Stimulated activated CD4-positive, alpha-beta T cell treated with anti-CD3 and anti-CD28 coated beads, Interleukin-4, amount 100 ng/mL, for 4 hours (primary cell): ENCODE results near the gene UPF1.

ENCODE experiments used
- DNase-seq, 2 experiments: peaks; one replicate each; pipeline ENCODE4 v3.0.0-alpha.2; 2020

UPF1 gene

DNA sequence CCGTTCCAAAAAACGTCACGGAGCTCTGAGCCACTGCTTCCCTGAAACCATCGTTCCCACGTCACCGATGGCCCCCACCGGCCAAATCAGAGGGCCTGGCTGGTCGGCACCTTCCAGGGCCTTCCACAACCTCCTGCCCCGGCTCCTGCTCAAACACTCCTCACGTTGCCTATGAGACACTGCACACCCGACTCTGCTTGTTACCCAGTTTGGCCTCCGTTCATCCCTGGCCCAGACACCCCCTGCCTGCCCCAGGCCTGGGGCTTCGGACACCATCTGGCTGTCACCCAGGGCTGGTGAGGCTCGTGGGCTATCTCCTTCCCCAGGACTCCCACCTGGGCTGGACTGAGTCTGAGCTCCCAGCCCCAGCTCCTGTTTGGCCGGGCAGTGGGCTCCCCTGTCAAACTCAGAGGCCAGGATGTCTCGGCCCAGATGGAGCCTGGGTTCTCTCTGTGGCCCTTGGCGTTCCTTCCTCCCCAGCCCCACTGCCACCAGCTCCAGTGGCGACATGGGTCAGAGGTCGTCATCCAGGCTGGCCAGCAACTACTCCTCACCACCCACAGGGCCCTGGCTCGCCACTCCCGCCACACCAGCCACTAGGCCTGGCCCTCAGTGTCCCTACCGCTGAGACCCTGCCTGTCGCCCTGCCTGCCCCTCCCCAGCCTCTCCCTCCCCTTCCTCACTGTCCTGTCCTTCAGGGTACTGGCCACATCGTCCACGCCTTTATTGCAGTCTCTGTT is 46.5 kb downstream of the UPF1 start:
- DNase-seq, result no peak

DNA sequence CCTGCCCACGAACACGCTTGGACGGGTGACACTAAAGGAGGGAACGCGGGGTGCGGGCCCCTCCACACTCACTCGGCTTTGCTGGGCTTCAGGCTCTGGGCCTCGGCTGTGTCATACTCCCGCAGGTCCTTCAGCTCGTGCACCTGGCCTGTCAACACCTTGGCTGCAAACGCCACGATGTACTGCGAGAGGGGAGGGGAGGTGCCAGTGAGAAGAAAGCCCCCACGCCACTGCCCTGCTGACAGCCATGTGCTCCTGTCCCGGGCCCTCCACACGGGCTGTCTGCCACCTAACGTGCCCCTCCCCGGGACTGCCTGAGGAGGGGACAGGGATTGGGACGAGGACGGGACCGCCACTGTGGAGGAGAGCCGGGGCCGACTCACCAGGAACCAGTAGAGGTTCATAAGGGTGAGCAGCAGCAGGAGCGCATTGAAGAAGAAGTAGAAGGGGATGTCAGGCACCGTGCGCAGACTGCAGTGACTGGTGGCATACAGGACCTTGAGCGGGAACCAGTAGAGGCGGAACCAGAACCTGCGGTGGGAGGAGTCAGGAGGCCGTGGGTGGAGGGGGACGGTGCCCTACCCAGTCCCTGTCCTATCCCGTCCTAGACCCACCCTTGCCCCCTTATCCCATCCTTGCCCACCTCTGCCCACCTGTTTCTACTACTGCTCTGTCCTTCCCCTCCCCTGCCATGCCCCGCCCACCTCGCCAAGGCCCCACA is 47.3 kb downstream of the UPF1 start:
- DNase-seq, result no peak

DNA sequence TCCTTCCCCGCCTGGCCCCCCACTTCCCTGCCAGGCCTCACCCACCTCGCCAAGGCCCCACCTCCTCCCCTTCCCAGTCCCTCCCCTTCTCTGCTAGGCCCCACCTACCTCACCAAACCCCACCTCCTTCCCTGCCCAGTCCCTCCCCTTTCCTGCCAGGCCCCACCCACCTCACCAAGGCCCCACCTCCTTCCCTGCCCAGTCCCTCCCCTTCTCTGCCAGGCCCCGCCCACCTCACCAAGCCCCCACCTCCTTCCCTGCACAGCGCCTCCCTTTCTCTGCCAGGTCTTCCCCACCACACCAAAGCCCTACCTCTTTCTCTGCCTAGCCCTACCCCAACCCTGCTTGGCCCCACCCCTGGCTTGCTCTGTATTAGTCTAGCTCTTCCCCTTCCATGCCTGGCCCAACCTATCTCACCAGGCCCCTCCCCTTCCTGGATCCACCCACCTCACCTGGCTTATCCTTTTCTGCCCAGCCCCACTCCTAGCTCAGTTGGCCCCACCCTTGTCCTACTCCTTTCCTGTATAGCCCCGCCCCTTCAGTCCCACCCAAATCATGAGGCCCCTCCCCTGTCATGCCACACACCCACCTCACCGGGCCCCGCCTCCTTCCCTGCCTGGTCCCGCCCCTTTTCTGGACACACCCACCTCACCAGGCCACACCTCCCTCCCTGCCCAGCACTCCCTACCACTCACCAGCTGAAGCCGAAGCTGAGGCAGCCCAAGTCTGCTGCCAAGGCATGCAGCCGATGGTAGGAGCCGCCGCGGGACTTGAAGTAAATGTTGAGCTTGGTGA is 48.0 kb downstream of the UPF1 start:
- DNase-seq, result no peak

GRCh38 chr19:18881491-18881890 is 49.7 kb downstream of the UPF1 start:
- DNase-seq, result no peak

DNA sequence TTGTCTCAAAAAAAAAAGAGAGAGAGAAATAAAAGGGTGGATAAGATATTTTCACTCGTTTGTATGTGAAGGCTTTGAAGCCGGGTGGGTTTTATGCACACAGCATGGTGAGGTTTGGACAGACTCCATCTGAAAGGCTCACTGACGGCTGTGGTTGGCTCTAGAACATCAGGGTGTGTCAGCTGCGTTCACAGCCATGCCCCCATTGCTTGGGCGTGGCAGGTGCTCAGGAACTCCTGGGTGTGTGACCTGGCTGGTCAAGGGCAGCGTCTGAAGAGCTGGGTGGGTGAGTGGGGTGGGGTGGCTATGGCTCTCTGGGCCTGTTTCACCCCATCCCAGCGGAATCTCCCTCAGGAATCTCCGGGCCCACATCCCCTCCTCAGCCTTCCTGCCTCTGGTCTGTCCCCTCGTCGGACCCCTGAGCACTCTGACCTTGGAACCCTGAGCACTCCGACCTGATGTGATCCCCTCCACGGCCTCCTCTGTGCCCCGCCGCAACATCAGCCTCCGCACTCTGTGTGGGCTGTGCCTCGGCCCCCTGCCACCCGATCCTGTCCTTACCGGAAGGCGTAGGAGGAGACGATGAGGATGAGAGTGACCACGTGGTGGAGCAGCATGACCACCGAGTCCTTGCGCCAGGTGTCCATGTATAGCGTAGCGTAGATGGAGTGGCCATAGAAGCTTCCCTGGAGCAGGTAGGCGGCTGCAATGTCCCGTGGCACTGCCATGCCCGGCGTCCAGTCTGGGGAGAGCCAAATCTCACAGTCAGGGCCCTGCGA is 52.0 kb downstream of the UPF1 start:
- no peak for DNase-seq

- no peak for DNase-seq
Measured at GRCh38 chr19:18886972-18887371, 55.2 kb downstream of the UPF1 start.

DNA sequence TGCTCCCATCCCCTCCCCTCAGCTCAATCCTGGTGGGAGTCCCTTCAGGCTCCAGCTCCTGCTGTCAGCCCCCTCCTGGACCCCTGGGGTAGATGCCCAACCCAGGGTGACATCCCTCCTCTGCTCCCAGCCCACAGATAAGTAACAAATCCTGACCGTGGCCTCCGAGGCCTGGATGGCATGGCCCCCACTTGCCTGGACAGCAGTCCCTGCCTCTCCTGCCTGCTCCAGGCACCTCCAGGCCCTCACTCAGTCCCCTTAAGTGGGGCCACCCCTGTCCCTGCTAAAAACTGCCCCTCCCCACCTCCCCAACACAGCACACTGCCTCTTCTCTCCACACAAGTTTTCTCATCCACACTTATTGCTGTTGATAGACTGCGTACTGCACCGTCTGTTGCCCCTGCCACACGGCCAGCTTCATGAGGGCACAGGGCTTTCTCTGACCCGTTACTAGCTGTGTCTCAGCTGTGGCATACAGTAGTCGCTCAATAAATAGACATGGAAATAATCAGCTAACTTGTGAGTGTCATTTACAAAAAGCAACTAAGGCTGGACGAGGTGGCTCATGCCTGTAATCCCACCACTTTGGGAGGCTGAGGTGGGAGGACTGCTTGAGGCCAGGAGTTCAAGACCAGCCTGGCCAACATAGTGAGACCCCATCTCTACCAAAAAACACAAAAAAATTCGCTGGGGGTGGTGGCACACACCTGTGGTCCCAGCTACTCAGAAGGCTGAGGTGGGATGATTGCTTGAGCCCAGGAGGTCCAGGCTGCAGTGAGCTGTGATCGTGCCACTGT is 58.4 kb downstream of the UPF1 start:
- no peak for DNase-seq

DNA sequence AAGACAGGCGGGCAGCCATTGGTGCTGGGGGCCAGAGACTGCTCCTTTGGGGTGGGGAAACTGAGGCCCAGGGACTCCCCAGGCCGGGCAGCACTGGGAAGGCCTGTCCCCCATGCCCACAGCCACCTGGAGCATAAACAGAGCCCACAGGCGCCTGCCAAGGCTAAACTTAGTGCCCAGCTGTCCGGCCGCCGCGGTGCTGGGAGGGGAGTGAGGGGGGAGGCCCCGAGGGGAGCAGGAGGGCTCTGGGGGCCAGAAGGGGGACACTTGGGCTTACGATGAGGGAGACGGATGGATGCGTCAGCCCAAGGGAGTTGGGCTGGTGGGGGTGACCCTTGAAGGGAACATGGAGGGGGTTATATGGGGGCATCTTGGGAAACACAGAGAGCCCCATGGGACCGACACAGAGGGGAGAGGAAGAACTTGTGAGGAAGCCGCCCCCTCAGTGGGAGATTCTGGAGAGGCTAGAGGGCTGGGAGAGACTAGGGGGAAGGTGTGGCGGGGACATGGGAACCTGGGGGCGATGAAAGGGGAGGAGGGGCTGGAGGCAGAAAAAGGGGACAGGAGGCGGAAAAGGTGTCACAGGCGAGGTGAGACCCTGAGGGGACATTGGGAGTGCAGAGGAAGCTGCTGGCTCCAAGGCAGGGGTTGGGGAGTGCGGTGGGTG is 62.0 kb downstream of the UPF1 start:
- no peak for DNase-seq

DNA sequence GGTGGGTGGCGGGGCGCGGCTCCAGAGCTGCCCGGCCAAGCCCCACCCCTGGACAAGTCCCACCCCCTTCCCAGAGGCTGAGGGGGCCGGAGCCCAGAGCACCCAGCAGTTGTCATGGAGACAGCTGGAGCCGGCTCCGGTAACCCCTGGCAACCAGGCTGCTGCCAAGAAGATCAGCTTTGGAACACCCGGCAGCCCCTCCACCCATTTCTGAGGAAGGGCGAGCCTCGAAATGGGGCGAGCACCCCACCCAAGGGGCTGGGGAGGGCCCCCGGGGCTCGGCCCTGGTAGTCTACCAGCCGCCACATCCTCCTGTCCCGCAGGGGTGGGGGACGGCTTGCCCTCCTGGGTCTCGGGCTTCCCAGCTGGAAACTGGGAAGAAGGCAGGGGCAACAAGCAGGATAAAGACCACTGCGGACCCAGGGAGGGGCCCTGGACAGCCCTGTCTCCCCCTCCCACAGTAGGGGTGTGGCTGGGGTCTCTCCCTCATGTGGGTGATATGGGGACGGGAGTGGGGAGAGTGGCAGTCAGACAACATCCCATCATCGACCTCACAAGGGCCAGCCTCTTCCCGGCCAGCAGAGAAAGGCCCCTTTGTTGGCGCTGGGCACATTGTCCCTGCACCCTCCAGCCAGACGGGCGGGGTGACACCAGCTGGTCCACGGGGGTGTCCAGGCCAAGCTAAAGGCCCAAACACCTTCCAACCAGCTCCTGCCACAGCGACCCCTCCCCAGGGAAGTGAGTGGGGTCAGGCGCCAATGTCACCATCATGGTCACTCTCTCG is 62.7 kb downstream of the UPF1 start:
- DNase-seq, result no peak

DNA sequence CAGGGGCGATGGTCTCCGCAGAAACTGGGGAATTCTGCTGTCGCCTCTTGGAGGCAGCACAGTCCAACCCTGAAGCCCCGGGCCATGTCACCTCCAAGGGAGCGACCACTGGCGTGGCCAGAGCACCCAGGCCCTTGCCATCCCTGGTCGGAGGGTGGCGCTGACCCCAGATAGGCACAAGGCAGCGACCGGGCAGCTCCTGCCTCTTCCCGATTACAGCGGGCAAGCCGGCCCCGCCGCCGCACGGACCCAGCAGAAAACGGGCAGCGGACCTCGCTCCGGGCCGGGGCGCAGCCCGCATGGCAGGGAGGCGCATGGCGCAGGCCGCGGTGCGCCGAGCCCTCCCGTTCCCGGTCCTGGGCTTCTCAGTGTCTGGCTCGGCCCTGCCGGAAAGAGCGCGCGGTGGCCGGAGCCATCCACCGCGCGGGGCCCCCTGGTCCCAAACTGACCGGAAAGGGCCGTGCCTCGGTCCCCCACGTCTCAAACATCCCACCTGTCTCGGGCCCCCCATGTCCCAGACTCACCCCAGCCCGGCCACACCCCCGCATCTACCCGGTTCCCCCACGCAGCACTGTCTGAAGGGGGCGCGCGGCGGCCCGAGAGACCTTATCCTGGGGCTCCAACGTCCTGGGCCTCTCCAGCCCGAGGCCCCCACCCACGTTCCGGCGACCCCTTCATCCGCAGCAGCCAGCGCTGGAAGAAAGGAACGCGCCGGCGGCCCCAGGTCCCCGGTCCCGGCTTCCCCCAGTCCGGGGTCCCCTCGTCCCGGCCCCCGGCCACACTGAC is 63.5 kb downstream of the UPF1 start:
- DNase-seq, result no peak

- no peak for DNase-seq
Measured at GRCh38 chr19:18895824-18896341, 64.1 kb downstream of the UPF1 start, which contains the start of gene CERS1. CERS1 (minus strand) TSS chr19:18896158; CDS start chr19:18896072, 86 bp downstream.

DNA sequence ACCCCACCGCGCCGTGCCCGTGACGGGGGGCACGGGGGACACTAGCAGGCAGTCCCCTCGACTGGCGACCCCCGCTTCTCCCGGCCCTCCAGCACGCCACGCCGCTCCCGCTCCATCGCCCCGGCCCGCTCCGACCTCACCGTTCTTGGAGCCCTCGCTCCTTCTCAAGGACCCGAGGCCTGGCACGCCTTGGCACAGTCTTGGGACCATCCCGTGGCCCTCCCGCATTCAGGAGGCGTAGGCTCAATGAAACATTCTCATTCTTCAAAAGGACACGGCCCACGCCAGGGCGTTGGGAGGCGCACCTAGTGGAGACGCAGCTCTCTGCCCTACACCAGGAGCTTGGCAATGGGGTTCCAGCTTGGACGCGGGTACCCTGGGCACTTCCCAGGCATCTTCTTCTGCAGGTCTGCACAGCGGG is 64.7 kb downstream of the UPF1 start:
- no peak for DNase-seq

DNA sequence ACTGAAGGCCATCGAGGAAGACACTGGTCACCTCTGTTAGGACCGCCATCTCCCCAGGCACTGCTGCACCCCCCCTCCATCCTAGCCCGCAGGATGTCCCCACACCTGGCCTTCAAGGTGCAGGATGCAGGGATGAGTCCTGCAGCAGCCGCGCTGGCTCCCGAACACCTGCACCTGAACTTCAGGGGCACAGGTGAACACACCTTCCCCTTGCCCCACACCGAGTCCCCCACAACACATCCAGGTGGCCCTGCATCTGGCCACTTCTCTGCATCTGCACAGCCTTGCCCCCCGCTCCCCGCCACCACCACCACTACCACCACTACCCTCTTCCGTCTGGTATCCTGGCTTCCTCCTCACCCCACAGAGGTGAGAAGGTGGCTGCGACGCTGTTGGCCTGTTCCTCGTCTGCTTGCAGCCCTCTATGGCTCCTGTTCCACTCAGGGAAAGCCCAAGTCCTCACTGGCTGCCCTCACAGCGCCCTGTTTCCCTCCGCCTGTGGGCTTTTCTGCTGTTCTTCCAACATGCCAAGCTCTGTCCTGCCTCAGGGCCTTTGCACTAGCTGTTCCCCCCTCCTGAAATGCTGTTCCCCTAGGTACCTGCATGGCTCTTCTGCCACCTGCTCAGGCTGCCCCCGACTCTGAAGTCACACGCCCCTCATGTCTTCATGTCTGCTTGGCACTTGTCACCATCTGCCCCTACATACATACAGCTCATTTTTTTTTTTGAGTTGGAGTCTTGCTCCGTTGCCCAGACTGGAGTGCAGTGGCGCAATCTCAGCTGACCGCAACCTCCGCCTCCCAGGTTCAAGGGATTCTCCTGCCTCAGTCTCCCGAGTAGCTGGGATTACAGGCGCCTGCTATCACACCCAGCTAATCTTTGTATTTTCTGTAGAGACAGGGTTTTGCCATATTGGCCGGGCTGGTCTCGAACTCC is 65.6 kb downstream of the UPF1 start:
- DNase-seq, result no peak

DNA sequence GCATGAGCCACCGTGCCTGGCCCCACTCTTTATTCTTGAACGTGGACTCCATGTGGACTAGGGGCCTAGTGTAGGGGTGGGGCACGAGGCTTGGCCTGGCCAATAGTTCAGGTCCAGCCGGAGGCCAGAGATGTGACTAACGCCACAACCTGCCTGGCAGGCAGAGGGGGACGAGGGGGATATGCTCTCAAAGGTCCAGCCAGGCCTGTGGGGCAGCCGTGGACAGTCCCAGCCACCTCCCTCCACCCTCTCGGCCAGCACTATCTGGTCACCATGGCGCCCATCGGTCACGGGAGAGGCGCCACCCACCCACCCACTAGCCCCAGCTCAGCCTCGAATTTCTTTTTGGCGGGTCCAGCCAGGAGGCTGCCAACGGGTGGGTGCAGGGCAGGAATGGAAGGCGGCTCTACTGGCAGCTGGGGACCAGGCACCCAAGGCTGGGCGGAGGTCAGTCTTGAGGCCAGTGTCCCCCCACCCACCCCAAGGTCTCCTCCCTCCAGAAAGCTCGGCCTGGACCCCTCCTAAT is 66.4 kb downstream of the UPF1 start:
- DNase-seq, result no peak

DNA sequence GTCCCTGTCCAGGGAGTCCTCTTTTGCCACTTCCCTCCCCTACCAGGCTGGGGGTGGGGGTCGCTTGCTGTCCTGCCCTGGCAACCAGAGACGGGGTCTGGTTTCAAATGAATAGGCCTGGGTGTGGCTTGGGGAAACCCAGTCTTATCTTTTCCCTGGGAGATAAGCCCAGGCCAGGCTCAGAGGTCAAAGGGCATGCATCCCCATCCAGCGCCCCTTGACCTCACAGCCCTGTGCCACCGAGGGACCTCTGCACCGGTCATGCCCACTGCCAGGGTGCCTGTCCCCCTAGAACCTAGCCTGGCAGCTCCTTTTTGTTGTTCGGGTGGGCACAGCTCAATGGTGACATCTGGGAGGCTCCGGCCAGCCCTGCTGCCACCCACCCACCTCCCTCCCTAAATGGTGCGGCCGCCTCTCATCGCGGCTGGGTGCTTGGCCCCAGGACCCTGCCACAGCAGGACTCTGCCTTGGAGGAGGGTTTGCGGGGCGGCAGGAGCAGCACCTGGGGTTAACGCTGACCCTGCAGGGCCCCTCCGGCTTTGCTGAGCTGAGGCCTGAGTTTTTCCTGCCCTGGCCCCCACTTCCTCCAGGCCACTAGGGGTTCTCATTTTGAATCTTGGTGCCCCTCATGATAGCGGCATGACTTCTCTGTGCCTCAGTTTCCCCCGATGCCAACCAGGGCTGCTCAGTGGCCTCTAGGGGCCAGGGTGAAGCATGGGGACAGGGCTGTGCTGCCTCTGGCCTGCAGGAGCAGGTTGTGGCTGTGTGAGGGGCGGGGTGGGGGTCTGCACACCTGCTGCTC is 67.0 kb downstream of the UPF1 start:
- DNase-seq, result no peak

- DNase-seq, result no peak
Measured at GRCh38 chr19:18899624-18900560, 68.1 kb downstream of the UPF1 start.
